HG03442 (cell line): ENCODE results near the gene ELMO1.

Experiments used
- ATAC-seq: cut with Tn5 transposase; IDR thresholded peaks from one replicate; pipeline ENCODE4 v1.9.1; 2021; ENCODE audit warnings: mild to moderate bottlenecking, moderate library complexity; ENCODE audit not compliant: unreplicated experiment

The ELMO1 gene

GRCh38 chr7:37282093-37282444, 166.6 kb downstream of the ELMO1 start:
- ATAC-seq = no peak

DNA sequence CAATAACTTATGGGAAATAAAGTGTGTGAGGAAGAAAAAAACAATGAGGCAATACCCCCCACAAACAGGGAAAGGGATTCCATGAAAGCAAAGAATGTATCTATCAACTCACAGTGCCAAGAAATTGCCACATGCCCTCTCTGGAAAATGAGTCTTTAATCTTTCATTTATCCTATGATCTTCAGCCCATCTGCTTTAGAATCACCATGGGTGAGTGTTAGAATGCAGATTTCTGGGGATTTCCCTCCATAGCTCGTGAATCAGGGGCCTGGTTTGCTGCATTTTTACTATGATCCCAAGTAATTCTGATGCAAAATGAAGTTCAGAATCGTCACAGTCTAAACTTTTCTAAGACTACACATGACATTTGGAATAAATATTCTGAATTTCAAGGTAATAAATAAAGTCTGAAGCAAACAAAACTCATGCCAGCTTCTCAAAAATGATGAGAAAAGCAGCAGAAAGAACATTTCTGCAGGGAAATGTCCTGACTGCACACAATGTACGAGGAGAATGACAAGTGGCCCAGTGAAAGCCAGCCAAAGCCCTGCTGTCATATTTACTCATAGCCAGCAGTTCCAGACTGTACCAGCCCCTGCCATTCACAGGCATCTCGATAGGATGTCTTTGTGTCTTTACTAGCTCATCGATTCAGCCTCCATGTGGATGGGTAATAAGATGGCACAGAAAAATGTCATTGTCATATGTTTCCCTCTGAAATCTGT, 167.1 kb downstream of the ELMO1 start:
- ATAC-seq = no peak

DNA sequence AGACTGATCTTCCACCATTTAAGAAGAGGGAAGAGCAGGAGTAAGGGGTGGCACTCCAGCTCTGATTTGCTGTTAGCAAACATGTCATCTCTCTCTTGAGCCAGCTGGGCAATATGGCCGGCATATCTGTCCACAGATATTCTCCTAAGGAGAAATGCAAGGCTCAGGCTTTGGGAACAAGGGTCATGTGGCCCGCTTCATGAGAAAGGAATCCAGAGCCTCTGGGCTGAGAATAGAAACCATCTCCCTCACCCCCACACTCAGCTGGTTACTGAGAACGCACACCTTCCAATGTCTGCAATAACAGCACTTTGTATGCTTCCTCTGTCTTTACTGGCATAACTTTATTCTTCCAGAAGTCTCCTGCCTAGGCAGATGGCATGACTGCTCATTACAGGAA, 171.2 kb downstream of the ELMO1 start:
- no peak for ATAC-seq

GRCh38 chr7:37275078-37275710, 173.5 kb downstream of the ELMO1 start:
- no peak for ATAC-seq

GRCh38 chr7:37273891-37274290, 174.8 kb downstream of the ELMO1 start:
- ATAC-seq = no peak

GRCh38 chr7:37269711-37270508, 178.8 kb downstream of the ELMO1 start:
- ATAC-seq = no peak

DNA sequence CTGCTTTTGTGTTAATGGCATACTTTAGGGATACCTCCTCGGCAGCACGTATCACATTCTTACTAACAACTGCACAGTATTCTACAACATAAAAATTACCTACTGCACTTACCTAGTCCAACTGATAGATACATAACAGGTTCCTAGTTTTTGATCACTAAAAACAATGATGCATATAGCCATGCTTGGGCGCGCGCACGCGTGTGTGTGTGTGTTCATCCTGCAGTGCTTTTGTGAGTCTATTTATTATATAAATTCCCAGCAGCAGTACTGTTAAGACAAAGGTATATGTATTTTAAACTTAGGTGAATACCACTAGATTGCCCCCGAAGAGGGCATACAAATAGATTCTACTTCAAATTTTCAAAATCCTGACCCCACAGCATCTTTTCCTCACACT, 181.4 kb downstream of the ELMO1 start:
- ATAC-seq = no peak

GRCh38 chr7:37265876-37266275, 182.8 kb downstream of the ELMO1 start:
- no peak for ATAC-seq

DNA sequence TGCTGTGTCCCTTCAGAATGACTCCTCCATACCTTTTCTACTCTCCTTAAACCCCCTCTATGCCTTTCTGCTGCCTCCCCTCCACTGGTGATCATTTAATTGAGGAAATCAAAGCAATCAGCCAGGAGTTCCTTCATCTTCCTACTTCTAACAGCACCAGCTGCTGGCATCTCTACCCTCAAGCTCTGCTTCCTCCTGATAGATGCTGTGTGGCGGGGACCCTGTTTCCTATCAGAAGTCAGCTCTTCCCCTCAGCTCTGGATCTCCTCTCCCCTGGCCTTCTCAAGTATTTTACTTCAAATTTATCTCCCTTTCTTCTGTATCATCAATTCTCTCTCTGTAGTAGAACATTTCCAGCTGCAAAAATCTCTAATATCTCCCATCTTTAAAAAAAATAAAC, 183.7 kb downstream of the ELMO1 start:
- ATAC-seq = no peak

DNA sequence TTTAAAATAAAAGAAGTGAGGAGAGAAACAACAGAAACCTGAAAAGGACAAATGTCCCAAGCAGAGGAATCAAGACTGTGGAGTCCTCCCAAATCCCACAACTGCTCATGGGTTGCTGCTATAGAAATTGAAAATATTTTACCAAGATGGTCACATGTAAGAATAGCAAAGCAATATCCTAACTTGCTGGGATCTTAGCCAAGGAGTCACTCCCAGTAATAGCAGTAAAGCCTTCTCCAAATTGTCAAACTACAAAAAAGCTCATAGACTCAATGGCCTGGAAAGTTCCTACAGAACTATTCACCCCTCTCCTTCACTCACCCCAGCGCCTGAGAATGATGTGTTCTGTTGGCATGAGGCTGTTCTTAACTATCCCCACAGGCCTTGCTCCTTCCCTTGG, 186.5 kb downstream of the ELMO1 start:
- no peak for ATAC-seq

DNA sequence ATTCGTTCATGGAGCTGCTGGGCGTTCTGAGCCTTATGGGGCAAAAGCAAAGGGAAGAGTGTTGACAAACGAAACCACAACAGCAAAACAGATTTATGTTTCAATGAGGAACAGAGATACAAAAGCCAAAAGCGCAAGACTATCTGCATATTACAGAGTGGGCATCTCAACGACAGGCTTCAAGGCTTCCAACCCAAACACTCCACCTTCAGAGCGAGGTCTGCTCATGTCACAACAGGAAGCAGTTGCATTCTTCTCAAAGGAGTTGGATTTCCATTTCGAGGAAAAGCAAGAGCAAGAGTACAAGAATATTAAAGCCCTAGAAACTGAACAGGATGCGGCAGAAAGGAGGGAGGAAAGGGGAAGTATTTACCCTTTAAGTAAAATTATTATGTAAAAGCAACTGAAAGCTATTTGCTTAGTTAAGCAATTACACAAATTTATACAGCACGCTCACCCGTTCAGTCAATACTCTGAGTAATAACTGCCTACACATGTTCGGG, 189.3 kb downstream of the ELMO1 start:
- no peak for ATAC-seq

DNA sequence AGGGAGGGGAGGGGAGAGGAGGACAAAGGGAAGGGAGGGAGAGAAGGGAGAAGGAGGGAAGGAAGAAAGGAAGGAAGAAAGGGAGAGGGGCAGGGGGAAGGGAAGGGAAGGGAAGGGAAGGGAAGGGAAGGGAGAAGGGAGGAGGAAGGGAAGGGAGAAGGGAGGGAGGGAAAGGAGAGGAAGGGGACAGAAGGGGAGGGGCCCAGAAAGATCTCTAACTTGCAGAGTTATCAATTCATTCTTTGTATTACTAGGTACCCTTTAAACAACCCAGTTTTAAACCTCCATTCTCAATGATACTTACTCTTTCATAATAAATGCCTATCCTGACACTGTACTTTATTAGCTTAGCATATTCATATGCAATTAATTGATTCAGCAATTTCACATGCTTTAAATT, 192.0 kb downstream of the ELMO1 start:
- ATAC-seq = no peak

- no peak for ATAC-seq
These were observed 193.2 kb downstream of the ELMO1 start for GRCh38 chr7:37255327-37255944.

- no peak for ATAC-seq
These were observed 197.4 kb downstream of the ELMO1 start for GRCh38 chr7:37251222-37251621.

- no peak for ATAC-seq
These were observed 199.4 kb downstream of the ELMO1 start for GRCh38 chr7:37249240-37249639.

DNA sequence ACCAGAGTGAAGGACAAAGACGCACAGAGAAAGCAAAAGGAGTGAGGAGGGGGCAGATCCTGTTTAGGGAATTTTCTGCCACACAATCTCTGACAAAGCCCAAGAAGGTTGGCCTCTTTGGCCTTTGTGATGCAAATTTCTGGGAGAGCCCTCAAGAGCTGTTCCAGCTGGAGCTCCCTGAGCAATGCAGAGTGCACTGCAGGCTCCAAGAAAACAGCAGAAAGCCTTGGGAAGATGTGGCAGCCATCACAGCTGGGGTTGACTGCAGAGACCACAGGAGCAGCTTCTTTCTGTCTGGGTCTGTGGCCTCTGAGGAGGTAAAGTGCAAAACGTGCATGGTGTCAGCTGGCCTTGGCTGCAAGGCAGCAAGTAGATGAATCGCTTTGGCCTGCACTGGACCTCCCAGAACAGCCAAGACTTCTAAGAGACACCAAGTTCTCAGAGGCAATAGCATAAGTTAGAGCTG, 200.2 kb downstream of the ELMO1 start:
- ATAC-seq = no peak

DNA sequence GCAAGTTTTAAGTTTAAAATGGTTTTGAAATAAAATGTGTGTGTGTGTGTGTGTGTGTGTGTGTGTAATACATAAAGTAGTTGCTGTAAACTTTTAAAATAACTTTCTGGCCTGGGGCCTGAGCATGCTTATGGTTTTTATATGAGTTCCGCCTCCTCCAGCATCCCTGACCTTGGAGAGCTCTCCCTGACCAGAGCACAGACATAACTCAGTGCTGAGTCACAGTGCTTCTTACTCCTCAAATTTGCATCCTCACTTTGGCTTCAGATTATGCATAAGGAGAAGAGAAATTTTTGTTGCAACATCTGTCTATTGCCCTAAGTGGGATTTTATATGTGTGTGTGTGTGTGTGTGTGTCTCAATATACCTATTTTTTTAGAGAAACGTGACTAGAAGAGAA, 200.8 kb downstream of the ELMO1 start:
- no peak for ATAC-seq

- no peak for ATAC-seq
These were observed 203.1 kb downstream of the ELMO1 start for GRCh38 chr7:37245590-37245989.

GRCh38 chr7:37236906-37237305, 211.8 kb downstream of the ELMO1 start:
- ATAC-seq = no peak

DNA sequence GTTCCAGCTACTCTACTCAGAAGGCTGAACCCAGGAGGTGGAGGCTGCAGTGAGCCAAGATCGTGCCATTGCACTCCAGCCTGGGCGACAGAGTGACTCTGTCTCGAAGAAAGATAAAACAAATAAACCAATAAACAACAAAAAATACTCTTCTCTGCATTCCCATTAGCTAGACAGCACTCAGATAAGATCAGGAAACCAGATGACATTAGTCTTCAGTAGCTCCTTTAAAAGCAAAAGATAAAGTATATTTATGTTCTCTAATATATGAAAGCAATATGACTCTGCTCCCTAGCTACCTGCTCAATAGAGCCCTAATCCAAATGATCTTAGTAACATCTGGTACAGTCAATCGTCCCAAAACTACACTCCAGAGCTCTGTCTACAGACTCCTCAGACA, 212.9 kb downstream of the ELMO1 start:
- no peak for ATAC-seq

DNA sequence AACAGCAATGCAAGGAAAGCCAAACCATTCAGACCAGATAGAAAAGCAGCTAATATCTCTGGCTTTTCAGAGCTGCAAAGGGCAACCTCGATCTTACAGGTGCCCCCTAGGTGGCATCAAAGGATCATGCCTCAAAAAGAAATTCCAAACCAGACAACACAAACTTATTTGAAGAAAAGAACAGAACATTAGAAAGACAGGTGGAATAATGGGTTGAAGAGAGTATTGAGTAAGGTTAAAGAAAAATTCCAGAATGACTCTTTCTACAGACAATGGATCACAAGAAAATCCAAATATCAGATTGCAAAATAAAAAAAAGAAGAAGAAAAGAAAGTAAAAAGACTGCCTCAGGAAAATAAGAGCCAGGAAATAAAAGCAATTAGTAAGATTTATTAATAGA, 213.7 kb downstream of the ELMO1 start:
- ATAC-seq = no peak
